Measurements from ENCODE around the gene WWOX.

- TF ChIP-seq FOXP2 (optimal IDR thresholded peaks at IDR 0.05; ENCODE audit: borderline replicate concordance, extremely low read depth, extremely low read length, insufficient read depth), result no peak
- TF ChIP-seq POLR2AphosphoS5 (IDR thresholded peaks at IDR 0.05; ENCODE audit: low read depth, low read length), result no peak
- TF ChIP-seq TAF1 (IDR thresholded peaks at IDR 0.05; ENCODE audit: borderline replicate concordance, insufficient read depth, low read length), result no peak
- no peak for TF ChIP-seq REST (IDR thresholded peaks at IDR 0.05; ENCODE audit: insufficient read depth in 1 of 2, low read depth in 2 of 2, low read length in 2 of 2)
- no peak for TF ChIP-seq SIN3A (IDR thresholded peaks at IDR 0.05; ENCODE audit: borderline replicate concordance, insufficient read depth, low read length)
Observed at GRCh38 chr16:78844682-78845081, 745.2 kb downstream of the WWOX start.
